ENCODE data around the gene ERLEC1.

DNA sequence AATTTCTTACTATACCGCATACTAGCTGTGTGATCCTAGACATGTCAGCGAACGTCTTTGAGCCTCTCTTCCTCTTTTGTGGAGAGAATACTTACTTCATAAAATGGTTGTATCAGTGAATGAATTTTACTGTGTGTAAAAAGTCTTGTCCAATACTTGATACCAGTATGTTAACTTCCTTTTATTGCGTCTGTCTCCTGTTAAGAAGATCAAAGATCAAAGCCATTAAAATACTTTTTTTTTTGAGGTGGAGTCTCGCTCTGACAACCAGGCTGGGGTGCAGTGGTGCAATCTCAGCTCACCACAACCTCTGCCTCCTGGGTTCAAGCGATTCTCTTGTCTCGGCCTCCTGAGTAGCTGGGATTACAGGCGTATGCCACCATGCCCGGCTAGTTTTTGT, 33.2 kb downstream of the ERLEC1 start:
- TF ChIP-seq POLR2A (IDR thresholded peaks at IDR 0.05) = no peak
- TF ChIP-seq, protein P1, sequence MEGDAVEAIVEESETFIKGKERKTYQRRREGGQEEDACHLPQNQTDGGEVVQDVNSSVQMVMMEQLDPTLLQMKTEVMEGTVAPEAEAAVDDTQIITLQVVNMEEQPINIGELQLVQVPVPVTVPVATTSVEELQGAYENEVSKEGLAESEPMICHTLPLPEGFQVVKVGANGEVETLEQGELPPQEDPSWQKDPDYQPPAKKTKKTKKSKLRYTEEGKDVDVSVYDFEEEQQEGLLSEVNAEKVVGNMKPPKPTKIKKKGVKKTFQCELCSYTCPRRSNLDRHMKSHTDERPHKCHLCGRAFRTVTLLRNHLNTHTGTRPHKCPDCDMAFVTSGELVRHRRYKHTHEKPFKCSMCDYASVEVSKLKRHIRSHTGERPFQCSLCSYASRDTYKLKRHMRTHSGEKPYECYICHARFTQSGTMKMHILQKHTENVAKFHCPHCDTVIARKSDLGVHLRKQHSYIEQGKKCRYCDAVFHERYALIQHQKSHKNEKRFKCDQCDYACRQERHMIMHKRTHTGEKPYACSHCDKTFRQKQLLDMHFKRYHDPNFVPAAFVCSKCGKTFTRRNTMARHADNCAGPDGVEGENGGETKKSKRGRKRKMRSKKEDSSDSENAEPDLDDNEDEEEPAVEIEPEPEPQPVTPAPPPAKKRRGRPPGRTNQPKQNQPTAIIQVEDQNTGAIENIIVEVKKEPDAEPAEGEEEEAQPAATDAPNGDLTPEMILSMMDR (IDR thresholded peaks at IDR 0.05) = no peak

All from suprapubic skin (tissue), 3 donors.